MCF 10A (cell line): Measurements from ENCODE around the gene VWA7. TPM values are rescaled to one million over a fixed set of nuclear protein-coding genes. Genes with fewer than 3 reads are reported as not detected.
A peak's percentile ranks its signal among the peaks of the same experiment; 100 is the strongest.

Experiments used
- BruUV-seq: library from RNA; stranded (reverse); fragments of 400-500 nt; replicated peaks from 2 replicates; lab custom pipeline; 2021; lab: Mats Ljungman, UMichigan
- CTCF ChIA-PET: fragments of 300-600 bp; sonication (Branson Sonifier 250); formaldehyde crosslinking; extraction: SDS; loops from one replicate; lab custom pipeline; 2021; ENCODE audit warnings: antibody characterized with exemption, inconsistent platforms; lab: Yijun Ruan, JAX
- POLR2A ChIA-PET: fragments of 300-600, 350-650 bp; sonication (Branson Sonifier 250); formaldehyde crosslinking; extraction: SDS; loops from one replicate; lab custom pipeline; 2020; ENCODE audit warnings: antibody characterized with exemption, inconsistent platforms; lab: Yijun Ruan, JAX
- DNase-seq: peaks from one replicate; pipeline ENCODE4 v3.0.0-alpha.2; 2018; ENCODE audit not compliant: unreplicated experiment
- H3K27ac Mint-ChIP-seq: one replicate; pipeline ENCODE4 v1.8.0; 2022; ENCODE audit warnings: mild to moderate bottlenecking, low read depth, mixed read lengths; ENCODE audit not compliant: unreplicated experiment
- H3K27me3 Mint-ChIP-seq: one replicate; pipeline ENCODE4 v1.8.0; 2022; ENCODE audit warnings: mixed read lengths; ENCODE audit not compliant: insufficient read depth, unreplicated experiment
- H3K36me3 Mint-ChIP-seq: one replicate; pipeline ENCODE4 v1.8.0; 2022; ENCODE audit warnings: mild to moderate bottlenecking, moderate library complexity, mixed read lengths; ENCODE audit not compliant: insufficient read depth, unreplicated experiment
- H3K4me1 Mint-ChIP-seq: one replicate; pipeline ENCODE4 v1.8.0; 2022; ENCODE audit warnings: mixed read lengths; ENCODE audit not compliant: insufficient read depth, unreplicated experiment
- H3K4me3 Mint-ChIP-seq: one replicate; pipeline ENCODE4 v1.8.0; 2022; ENCODE audit warnings: mild to moderate bottlenecking, moderate library complexity, mixed read lengths; ENCODE audit not compliant: unreplicated experiment
- H3K9me3 Mint-ChIP-seq: one replicate; pipeline ENCODE4 v1.8.0; 2022; ENCODE audit warnings: mixed read lengths; ENCODE audit not compliant: unreplicated experiment
- intact Hi-C: fragments of 100-400 bp; cut with micrococcal nuclease; formaldehyde crosslinking; loops from 2 replicates; pipeline ENCODE4 v1.14.1; 2022
- total RNA-seq: library from RNA; stranded (reverse); gene quantifications from 2 replicates; pipeline ENCODE4 v1.2.3, GENCODE V29; 2022
- TF ChIP-seq, protein P1 (sequence below): fragments of 200-600 bp; IDR thresholded peaks from one replicate; pipeline ENCODE4 v1.8.0; 2022; ENCODE audit warnings: antibody characterized with exemption, mild to moderate bottlenecking; ENCODE audit not compliant: unreplicated experiment

VWA7 gene
- total RNA-seq, 1 experiment from 2014 or later = 2.0 TPM

GRCh38 chr6:31728767-31729514 is 48.2 kb downstream of the VWA7 start, which contains the start of gene DDAH2:
Gene DDAH2, minus strand, starts transcription at chr6:31729299. Its CDS starts 138 bp downstream, at chr6:31729161.
- Mint-ChIP-seq H3K9me3 (no peaks in the 10 kb centered on the region), H3K4me1 (peaks cover 7% of the 10 kb centered on the region), H3K27ac (peak within 1 kb of the TSS; percentile 86), H3K27me3 (no peaks in the 10 kb centered on the region), H3K4me3 (peak within 1 kb of the TSS; percentile 92), H3K36me3 (peaks cover 37% of the 10 kb centered on the region)
- ChIA-PET POLR2A (interaction anchor here (0.7 to 11.8 kb wide), 19 partner anchors 11 to 174 kb away, joined by 3 to 95 read pairs (median 7); partner anchors contain the start of genes ABHD16A, BAG6, GPANK1 and HSPA1A), CTCF (interaction anchor here (0.6 to 2.3 kb wide), 18 partner anchors 9 to 987 kb away, joined by 3 to 7 read pairs (median 4); partner anchors contain the start of genes HSPA1B and VARS1)
- intact Hi-C loops = loop anchor here (1.0 to 2.0 kb wide), 5 partner anchors 26 to 102 kb away; partner anchors contain the start of genes ABHD16A, LY6G5C and VARS1
- TF ChIP-seq, protein P1, sequence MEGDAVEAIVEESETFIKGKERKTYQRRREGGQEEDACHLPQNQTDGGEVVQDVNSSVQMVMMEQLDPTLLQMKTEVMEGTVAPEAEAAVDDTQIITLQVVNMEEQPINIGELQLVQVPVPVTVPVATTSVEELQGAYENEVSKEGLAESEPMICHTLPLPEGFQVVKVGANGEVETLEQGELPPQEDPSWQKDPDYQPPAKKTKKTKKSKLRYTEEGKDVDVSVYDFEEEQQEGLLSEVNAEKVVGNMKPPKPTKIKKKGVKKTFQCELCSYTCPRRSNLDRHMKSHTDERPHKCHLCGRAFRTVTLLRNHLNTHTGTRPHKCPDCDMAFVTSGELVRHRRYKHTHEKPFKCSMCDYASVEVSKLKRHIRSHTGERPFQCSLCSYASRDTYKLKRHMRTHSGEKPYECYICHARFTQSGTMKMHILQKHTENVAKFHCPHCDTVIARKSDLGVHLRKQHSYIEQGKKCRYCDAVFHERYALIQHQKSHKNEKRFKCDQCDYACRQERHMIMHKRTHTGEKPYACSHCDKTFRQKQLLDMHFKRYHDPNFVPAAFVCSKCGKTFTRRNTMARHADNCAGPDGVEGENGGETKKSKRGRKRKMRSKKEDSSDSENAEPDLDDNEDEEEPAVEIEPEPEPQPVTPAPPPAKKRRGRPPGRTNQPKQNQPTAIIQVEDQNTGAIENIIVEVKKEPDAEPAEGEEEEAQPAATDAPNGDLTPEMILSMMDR = peak; percentile 42
- DNase-seq = no peak
- no TSS peak for BruUV-seq

GRCh38 chr6:31727717-31728671 is 49.1 kb downstream of the VWA7 start:
- H3K4me1 Mint-ChIP-seq = peaks cover 7% of the 10 kb centered on the region
- TF ChIP-seq, protein P1 = no peak
- no peak overlapping the region for H3K27ac Mint-ChIP-seq
- H3K27me3 Mint-ChIP-seq = no peaks in the 10 kb centered on the region
- peaks cover 28% of the 10 kb centered on the region for H3K36me3 Mint-ChIP-seq
- ChIA-PET CTCF (interaction anchor here (0.6 to 2.3 kb wide), 8 partner anchors 11 to 986 kb away, joined by 4 to 7 read pairs (median 6); partner anchors contain the start of gene HSPA1B), POLR2A (interaction anchor here (1.1 to 11.8 kb wide), 6 partner anchors 12 to 103 kb away, joined by 3 to 95 read pairs (median 12); partner anchors contain the start of genes HSPA1B, LSM2, LY6G6D and MSH5)
- no peaks in the 10 kb centered on the region for H3K9me3 Mint-ChIP-seq
- H3K4me3 Mint-ChIP-seq = no peak overlapping the region
- BruUV-seq = no TSS peak
- DNase-seq = no peak
- intact Hi-C loops = loop anchor here (2.0 kb wide), 4 partner anchors 41 to 103 kb away; partner anchors contain the start of genes LY6G5C and VARS1

GRCh38 chr6:31727034-31727716 is 50.0 kb downstream of the VWA7 start:
- Mint-ChIP-seq H3K27ac (no peak overlapping the region), H3K4me1 (peaks cover 7% of the 10 kb centered on the region), H3K27me3 (no peaks in the 10 kb centered on the region), H3K4me3 (no peak overlapping the region), H3K36me3 (peaks cover 20% of the 10 kb centered on the region), H3K9me3 (no peaks in the 10 kb centered on the region)
- DNase-seq = no peak
- intact Hi-C loops = no loop called here
- POLR2A ChIA-PET = interaction anchor here (0.7 to 11.8 kb wide), 3 partner anchors 9 to 99 kb away, joined by 3 to 95 read pairs (median 3); partner anchors contain the start of genes CLIC1, HSPA1B and MSH5
- BruUV-seq = no TSS peak
- TF ChIP-seq, protein P1 = no peak
- CTCF ChIA-PET = interaction anchor here (0.5 to 2.3 kb wide), 5 partner anchors 10 to 1182 kb away, joined by 3 to 7 read pairs (median 5); no protein-coding TSS in a partner anchor
